HEK293T (cell line): ENCODE data around the gene DYDC1.

ENCODE experiments used
- ARNT ChIP-seq: fragments of 450-650 bp; IDR thresholded peaks from 2 replicates; pipeline ENCODE4 v1.6.1; 2017; ENCODE audit warnings: mild to moderate bottlenecking
- BHLHE40 ChIP-seq: fragments of 450-650 bp; IDR thresholded peaks from 2 replicates; pipeline ENCODE4 v1.6.1; 2016; ENCODE audit warnings: mild to moderate bottlenecking, moderate library complexity, borderline replicate concordance
- CTBP1 ChIP-seq: fragments of 450-650 bp; IDR thresholded peaks from 2 replicates; pipeline ENCODE4 v1.6.1; 2016; ENCODE audit warnings: borderline replicate concordance
- FOXA1 ChIP-seq: fragments of 450-650 bp; IDR thresholded peaks from 2 replicates; pipeline ENCODE4 v1.6.1; 2016; ENCODE audit warnings: mild to moderate bottlenecking
- FOXM1 ChIP-seq: fragments of 450-650 bp; IDR thresholded peaks from 2 replicates; pipeline ENCODE4 v1.6.1; 2017; ENCODE audit warnings: mild to moderate bottlenecking, borderline replicate concordance
- HDGF ChIP-seq: fragments of 450-650 bp; IDR thresholded peaks from 2 replicates; pipeline ENCODE4 v1.6.1; 2017; ENCODE audit warnings: antibody characterized with exemption, borderline replicate concordance
- L3MBTL2 ChIP-seq: fragments of 450-650 bp; conservative IDR thresholded peaks from 2 replicates; pipeline ENCODE4 v1.6.1; 2016; ENCODE audit warnings: mild to moderate bottlenecking
- NFRKB ChIP-seq: fragments of 450-650 bp; IDR thresholded peaks from 2 replicates; pipeline ENCODE4 v1.6.1; 2016; ENCODE audit warnings: mild to moderate bottlenecking, moderate library complexity
- SP1 ChIP-seq: fragments of 450-650 bp; IDR thresholded peaks from 2 replicates; pipeline ENCODE4 v1.6.1; 2017
- SUZ12 ChIP-seq: fragments of 450-650 bp; IDR thresholded peaks from 2 replicates; pipeline ENCODE4 v1.6.1; 2016; ENCODE audit warnings: mild to moderate bottlenecking
- TARDBP ChIP-seq: fragments of 450-650 bp; IDR thresholded peaks from 2 replicates; pipeline ENCODE4 v1.6.1; 2016
- ZNF384 ChIP-seq: fragments of 450-650 bp; IDR thresholded peaks from 2 replicates; pipeline ENCODE4 v1.6.1; 2016

- TF ChIP-seq TARDBP, result no peak
- TF ChIP-seq BHLHE40, result no peak
- no peak for TF ChIP-seq FOXM1
- no peak for TF ChIP-seq ARNT
- TF ChIP-seq SUZ12, result no peak
- no peak for TF ChIP-seq SP1
- no peak for TF ChIP-seq NFRKB
- no peak for TF ChIP-seq ZNF384
- TF ChIP-seq HDGF, result no peak
- no peak for TF ChIP-seq CTBP1
- no peak for TF ChIP-seq L3MBTL2
- no peak for TF ChIP-seq FOXA1
Measured at GRCh38 chr10:80321183-80321582, 35.4 kb downstream of the DYDC1 start.
